T-helper 2 cell (primary cell): Measurements from ENCODE around the gene TRPC4AP.

ENCODE experiments used
- DNase-seq, 5 experiments: peaks; one replicate each; pipeline versions ENCODE4 v3.0.0 to v3.0.0-alpha.2; 2012 to 2022

Gene TRPC4AP

DNA sequence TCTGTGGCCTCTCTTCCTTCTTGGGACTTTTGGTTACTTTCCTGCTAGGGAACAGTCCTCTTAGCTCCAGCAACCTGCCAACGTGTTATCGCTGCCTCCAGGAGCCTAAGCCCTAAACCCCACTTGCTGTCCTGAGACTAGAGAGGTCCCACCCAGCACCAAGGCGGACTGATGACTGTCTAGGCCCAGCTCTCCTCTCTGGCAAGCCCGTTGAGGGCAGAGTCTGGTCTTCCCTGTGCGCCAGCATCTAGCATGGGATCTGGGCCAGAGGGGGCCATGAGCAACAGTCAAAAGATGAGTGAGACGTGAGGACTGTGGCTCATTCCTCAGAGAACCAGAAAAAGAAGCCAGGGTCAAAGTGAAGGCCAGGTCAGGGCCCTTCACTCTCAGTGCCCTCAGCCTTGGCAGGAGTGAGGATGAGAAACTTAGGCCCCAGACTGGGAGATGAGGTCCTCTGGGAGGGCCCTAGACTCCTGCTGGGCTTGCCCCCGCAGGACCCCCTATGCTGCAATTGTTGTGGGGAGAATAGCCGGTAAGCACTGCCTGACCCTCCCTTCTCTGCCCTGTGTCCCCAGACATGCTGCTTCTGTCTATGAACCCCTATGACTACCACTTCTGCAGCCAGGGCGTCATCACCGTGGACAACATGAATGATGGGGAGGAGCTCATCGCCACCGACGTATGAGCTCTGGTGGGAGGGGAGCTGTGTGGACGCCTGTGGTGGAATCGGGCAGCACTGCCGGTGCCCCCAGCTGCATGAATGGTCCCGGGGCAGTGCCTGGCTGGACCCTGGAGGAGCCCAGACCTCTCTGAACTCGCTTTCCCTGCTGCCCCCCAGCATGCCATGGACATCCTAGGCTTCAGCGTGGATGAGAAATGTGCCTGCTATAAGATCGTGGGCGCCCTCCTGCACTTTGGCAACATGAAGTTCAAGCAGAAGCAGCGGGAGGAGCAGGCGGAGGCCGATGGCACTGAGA is 106.0 kb downstream of the TRPC4AP start:
- no peak for DNase-seq

- no peak for DNase-seq
Measured at GRCh38 chr20:34985461-34986310, 106.9 kb downstream of the TRPC4AP start.

DNA sequence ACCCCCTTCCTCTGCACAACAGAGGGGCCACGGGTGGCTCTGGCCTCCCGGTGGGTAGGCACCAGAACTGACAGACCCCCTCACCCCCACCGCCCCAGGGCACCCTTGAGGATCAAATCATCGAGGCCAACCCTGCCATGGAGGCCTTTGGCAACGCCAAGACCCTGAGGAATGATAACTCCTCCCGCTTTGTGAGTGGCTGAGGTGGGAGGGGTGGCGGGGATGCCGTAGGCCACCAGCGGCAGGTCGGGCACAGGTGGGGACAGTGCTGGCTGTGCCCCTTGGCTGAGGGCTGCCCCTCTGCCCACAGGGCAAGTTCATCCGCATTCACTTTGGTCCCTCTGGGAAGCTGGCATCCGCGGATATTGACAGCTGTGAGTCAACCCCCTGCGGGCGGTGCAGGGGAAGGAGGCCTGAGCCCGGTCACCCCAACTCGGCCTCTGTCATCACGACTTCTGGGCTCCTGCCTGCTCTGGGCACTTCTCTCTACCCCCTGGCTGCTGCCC is 107.8 kb downstream of the TRPC4AP start:
- DNase-seq: no peak

- no peak for DNase-seq
Measured at GRCh38 chr20:34983995-34984735, 108.4 kb downstream of the TRPC4AP start.

DNA sequence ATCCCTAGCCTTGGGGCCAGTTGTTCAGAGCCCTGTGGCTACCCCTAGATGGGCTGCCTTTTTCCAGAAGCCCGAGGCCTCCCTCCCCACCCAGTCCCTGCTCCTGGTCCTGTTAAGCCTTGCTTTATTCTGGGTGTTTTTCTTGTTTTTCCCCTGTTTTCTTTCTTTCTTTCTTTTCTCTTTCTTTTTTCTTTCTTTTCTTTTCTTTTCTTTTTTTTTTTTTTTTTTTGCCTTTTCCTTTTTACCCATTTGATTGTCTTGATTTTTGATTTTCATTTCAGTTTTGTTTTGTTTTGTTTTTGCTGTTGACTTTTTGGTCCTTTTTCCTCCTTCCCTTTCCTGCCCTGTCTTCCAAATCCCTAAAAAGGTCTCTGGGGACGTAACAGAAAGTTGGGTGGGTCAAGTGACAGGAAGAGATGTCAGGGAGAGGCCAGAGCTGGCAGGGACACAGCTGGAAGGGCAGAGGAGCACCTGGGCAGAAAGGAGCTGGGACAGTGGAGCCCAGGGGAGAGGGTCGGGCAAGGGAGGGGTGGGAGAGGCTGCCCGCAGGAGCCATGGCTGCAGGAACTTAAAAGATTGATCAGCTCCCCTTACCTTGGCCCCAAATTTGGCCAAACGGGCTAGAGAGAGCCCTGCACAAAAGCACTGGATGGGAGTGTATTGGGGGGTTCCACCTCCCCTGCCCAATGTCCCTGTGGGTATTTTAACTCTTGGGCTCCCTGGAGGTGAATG is 109.4 kb downstream of the TRPC4AP start:
- no peak for DNase-seq

GRCh38 chr20:34982270-34983088 is 110.1 kb downstream of the TRPC4AP start:
- DNase-seq: no peak

- no peak for DNase-seq
Measured at GRCh38 chr20:34980543-34981233, 111.9 kb downstream of the TRPC4AP start.

GRCh38 chr20:34979366-34980153 is 113.0 kb downstream of the TRPC4AP start:
- DNase-seq: no peak

GRCh38 chr20:34978092-34978744 is 114.4 kb downstream of the TRPC4AP start:
- no peak for DNase-seq

DNA sequence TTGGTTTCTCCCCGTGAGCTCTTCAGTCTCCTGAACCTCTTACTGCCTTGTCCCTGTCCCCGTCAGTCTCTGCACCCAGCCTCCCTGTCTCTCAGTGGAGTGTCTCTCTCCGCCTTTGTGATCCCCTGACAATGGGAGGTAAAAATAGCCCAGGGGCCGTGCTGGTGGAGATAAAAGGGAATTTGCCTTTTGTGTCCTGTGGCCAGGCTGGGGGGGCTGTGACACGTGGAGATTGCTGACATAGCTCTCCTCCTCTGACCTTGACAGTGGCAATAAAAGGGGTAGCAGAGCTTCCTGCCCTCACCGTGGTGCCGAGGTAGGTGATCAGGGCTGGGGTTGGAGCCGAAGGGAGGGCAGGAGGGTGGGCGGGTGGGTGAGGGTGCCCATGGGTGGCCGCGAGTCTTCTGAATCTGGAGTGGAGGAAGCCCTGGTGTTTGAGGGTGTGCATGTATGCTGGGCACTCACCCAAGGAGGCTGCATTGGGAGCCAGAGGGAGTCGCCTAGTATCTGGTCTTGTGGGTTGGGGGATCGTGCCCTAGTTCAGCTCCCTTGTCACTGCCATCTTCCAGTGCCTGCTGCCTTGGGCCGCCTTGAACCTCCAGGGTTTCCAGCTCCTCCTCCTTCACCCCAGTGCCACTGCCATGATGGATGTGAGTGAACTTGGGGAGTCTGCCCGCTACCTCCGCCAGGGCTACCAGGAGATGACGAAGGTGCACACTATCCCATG is 115.1 kb downstream of the TRPC4AP start:
- no peak for DNase-seq

GRCh38 chr20:34976286-34976685 is 116.3 kb downstream of the TRPC4AP start:
- no peak for DNase-seq

DNA sequence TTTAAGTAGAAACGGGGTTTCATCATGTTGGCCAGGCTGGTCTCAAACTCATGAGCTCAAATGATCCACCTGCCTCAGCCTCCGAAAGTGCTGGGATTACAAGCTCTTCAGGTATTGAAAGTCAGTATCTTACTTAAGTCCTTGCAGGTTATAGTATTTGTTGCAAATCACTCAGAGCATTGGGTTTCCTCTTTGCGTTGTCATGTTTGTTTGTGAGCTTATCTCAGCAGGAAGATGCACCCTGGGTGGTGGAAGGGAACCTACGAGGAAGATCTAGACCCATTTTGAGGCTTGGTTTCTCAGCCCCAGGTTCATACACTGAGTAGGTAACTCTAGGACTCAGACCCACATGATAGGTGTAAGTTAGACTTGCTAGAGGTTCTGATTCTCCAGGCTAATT is 118.4 kb downstream of the TRPC4AP start:
- DNase-seq: no peak

DNA sequence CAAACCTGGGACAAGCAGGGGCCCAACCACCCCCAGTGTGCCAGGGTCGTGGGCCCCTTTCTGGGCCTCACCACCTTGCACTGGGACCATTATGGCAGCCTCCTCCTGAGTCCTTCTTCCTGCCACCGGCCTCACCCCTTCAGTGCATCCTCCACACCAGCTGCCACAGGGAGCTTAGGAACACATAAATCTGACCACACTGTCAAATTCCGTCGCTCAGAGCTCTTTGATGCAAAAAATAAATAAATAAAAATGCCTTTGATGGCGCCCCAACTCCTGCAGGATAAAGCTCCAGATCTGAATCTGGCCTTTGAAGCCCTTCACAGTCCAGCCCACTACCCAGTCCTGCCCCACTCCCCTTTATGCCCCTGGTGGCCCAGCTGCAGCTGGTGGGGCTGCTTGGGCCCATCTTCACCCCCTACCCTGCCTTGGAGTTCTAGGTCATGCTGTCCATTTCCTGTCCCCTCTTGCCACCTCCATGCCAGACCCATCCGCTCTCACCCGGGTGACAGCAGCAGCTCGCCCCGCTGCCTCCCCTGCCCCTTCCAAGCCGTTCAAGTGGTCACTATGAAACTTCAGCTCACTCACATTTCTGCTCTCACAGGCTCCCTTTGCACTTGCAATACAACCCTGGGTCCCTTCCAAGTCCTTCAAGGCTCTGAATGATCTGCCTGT is 120.9 kb downstream of the TRPC4AP start:
- DNase-seq: no peak

DNA sequence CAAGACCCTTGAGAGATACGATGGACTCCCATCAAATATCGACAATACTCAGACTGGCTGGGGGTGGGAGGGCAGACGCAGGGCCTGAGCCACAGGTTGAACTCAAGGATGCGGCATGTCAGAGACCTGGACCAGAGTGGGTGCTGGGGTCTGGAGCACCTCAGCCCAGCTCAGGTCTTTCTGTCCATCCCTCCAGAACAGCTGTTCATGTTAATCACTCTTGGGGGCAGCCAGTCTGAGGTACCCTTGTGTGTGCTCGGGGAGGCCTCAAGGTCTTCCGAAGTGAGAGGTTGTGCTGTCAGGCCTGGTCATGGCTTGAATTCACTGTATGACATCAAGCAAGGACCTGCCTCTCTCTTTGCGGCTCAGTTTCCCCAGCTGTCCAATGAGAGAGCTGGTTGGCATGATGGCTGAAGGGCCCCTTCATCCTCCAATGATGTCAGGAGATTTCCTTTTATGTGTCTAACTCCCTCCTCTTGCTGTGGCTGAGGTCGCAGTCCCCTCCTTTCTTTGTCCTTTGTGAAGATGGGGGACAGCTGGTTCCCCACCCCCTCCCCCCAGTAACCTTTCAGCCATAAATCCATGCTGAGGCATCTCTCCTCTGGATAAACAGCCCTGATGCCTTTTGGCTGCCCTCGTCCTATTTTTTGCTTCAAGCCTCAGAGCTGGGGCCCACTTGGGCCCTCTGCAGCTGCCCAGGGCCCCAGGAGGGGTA is 121.6 kb downstream of the TRPC4AP start:
- DNase-seq: no peak

DNA sequence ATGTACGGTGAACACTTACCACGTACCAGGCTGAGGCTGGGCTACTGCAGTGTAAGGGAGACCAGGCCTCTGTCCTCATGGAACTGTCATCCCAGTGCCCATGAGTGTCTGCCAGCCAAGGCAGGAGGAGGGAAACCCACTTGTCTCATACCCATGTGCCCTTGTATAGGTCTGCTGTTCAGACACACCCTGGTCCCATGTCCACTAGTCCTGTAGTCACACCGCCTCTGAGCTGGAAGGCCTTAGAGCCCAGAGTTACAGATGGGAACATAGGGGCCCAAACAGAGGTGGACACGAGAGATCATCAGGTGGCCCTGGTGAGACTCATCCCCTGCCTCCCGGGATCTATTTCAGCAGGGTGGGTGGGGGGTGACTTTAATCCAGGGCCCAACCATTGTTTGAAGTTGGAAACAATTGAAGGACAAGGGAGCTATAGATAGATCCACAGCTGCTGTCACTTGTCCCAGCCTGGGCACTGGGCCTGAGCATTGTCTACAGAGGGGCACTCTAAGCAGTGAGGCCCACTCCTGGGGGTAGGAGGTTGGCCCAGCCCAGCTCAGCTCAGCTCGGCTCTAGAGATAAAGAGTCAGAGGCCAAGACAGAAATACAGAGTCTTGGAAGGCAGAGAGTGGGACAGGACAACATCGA is 122.3 kb downstream of the TRPC4AP start:
- no peak for DNase-seq

- DNase-seq: no peak
Measured at GRCh38 chr20:34968042-34968775, 124.4 kb downstream of the TRPC4AP start.
